ENCODE measurements around the gene B4GALNT3. TPM values are rescaled to one million over a fixed set of nuclear protein-coding genes. Genes with fewer than 3 reads are reported as not detected.

Gene B4GALNT3
- total RNA-seq, 4 donors from 2014 or later, result 7.9 to 14.1 (median 9.8) TPM

DNA sequence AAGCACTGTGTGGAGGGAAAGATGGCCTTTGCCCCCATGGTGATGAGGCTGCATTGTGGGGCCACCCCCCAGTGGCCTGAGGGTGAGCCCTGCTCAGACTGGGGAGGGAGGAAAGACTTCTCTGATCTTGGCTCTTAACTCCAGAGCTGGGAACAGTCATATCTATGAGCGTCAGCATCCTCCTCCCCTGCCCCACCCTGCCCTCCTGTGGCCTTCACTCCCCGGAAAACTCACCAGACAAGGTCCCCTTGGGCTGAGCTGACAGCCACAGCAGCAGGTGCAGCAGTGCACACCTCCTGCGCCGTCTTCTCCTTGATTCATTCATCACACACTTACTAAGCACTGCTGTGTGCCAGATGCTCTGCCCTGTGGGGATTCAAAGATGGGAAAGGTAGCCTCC, 98.8 kb downstream of the B4GALNT3 start:
- TF ChIP-seq, protein P1, sequence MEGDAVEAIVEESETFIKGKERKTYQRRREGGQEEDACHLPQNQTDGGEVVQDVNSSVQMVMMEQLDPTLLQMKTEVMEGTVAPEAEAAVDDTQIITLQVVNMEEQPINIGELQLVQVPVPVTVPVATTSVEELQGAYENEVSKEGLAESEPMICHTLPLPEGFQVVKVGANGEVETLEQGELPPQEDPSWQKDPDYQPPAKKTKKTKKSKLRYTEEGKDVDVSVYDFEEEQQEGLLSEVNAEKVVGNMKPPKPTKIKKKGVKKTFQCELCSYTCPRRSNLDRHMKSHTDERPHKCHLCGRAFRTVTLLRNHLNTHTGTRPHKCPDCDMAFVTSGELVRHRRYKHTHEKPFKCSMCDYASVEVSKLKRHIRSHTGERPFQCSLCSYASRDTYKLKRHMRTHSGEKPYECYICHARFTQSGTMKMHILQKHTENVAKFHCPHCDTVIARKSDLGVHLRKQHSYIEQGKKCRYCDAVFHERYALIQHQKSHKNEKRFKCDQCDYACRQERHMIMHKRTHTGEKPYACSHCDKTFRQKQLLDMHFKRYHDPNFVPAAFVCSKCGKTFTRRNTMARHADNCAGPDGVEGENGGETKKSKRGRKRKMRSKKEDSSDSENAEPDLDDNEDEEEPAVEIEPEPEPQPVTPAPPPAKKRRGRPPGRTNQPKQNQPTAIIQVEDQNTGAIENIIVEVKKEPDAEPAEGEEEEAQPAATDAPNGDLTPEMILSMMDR (IDR thresholded peaks at IDR 0.05), result no peak
- TF ChIP-seq POLR2A (IDR thresholded peaks at IDR 0.05) (no peak), EP300 (IDR thresholded peaks at IDR 0.05) (no peak)
- DNase-seq (ENCODE audit: low spot score in 2 of 2), result no peak
- Histone ChIP-seq H3K4me3 (no peak overlapping the region), H3K4me1 (peaks cover 0 to 12% (median 0%) of the 10 kb centered on the region in 4 donors), H3K36me3 (peaks cover 0 to 68% (median 0%) of the 10 kb centered on the region in 3 donors), H3K27ac (no peak overlapping the region), H3K9me3 (no peaks in the 10 kb centered on the region), H3K27me3 (no peaks in the 10 kb centered on the region)
- 74 to 83% methylated on average over 4 of the region's 4 CpGs for WGBS, 2 donors

DNA sequence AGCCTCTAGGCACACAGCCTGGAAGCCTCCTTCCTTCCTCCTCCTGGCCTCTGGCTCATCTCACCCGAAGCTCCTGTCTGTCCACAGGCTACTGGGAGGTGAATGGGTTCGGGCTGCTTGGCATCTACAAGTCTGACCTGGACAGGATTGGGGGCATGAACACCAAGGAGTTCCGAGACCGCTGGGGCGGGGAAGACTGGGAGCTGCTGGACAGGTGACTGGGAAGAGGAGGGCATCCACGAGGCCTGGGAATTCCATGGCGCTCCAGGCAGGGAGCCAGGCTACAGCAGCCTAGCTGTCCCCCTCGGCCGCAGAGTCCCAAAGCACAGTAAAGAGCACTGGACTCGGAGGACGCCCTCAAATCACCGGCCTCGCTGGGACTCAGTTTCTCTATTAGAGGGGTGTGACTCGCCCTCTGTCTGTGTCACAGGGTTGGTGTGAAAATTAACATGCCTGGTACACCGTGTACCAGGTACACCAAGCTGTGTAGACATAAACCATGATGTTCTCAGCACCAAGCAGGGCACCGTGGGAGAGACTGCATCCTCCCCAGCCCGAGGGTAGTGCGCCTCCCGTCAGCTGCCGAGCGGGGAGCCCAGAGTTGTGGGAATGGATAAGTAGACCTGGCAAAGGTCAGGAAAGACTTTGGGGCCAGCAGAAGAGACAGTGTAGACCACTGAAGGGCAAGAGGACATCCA, 99.6 kb downstream of the B4GALNT3 start:
- TF ChIP-seq EP300 (IDR thresholded peaks at IDR 0.05) (no peak), POLR2A (IDR thresholded peaks at IDR 0.05) (no peak)
- TF ChIP-seq, protein P1 (IDR thresholded peaks at IDR 0.05), result no peak
- no peak overlapping the region for H3K27ac ChIP-seq
- no peak for DNase-seq (ENCODE audit: low spot score in 2 of 2)
- peaks cover 0 to 8% (median 0%) of the 10 kb centered on the region in 4 donors for H3K4me1 ChIP-seq
- peaks cover 0 to 67% (median 0%) of the 10 kb centered on the region in 3 donors for H3K36me3 ChIP-seq
- no peak overlapping the region for H3K4me3 ChIP-seq
- H3K9me3 ChIP-seq, result no peaks in the 10 kb centered on the region
- WGBS, 2 donors, result 88 to 90% methylated on average over 19 to 21 of the region's 21 CpGs
- H3K27me3 ChIP-seq, result no peaks in the 10 kb centered on the region

DNA sequence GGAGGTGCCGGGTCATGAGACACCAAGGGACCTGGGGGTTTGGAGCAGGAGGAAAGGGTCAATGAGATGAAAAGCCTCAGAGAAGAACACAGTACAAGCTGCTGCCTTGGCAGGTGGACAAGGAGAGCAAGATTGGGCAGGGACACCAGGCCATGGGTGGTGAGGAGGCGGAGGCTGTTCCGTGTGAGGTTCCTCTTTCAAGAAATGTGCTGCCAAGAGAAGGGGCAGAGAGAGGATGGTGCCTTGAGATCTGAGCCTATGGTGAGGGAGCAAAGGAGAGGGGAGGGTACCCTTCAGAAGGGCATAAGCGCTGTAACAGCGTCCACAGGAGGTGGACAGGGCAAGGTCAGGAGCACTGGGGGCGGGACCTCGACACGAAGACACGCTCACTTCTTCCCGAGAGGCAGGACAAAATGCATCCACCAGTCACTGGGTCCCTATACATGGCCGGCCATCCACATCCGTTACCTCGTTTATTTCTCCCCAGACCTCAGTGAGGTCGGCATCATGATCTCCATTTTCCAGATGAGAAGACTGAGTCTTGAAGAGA, 100.2 kb downstream of the B4GALNT3 start:
- H3K9me3 ChIP-seq, result no peaks in the 10 kb centered on the region
- H3K4me1 ChIP-seq, result peaks cover 0 to 8% (median 0%) of the 10 kb centered on the region in 4 donors
- H3K27me3 ChIP-seq, result no peaks in the 10 kb centered on the region
- no peak for DNase-seq (ENCODE audit: low spot score in 2 of 2)
- peaks cover 0 to 72% (median 0%) of the 10 kb centered on the region in 3 donors for H3K36me3 ChIP-seq
- no peak overlapping the region for H3K27ac ChIP-seq
- no peak overlapping the region for H3K4me3 ChIP-seq
- TF ChIP-seq, protein P1 (IDR thresholded peaks at IDR 0.05), result no peak
- TF ChIP-seq EP300 (IDR thresholded peaks at IDR 0.05) (no peak), POLR2A (IDR thresholded peaks at IDR 0.05) (no peak)
- WGBS, 2 donors, result 87 to 88% methylated on average over 14 of the region's 14 CpGs

DNA sequence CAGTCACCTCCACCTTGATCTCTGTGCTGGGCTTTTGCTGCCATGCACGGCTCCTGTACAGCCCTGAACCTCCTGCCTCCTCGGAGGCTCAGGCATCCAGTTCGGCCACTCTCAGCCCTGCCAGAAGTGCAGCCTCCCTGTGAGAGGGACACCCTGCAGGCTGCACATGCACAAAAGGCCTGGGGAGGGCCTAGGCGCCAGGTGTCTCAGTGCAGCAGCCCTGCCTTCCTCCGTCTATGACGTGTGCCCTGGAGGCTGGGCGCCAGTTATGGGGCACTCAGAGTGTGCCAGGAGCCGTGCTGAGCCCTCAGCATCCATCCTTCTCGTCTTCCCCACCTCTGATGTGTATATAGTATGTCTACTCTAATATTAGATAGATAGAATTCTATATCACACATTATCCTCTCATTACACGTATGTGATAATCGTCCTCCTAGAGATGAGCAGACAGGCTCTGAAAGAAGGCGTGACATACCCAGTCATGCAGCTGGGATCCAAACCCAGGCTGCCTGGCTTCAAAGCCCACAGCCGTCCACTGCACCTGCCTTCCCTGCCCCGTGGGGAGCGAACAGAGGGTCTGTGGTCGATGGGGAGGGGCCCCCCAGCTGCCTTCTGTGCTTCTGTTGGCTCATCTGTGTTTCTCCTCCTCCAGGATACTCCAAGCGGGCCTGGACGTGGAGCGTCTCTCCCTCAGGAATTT, 101.1 kb downstream of the B4GALNT3 start:
- Histone ChIP-seq H3K4me3 (no peak overlapping the region), H3K27me3 (no peaks in the 10 kb centered on the region), H3K4me1 (peaks cover 0 to 8% (median 0%) of the 10 kb centered on the region in 4 donors), H3K36me3 (peaks cover 0 to 72% (median 0%) of the 10 kb centered on the region in 3 donors), H3K27ac (peak overlapping the region in 1 of 4 donors; percentile 62), H3K9me3 (no peaks in the 10 kb centered on the region)
- TF ChIP-seq EP300 (IDR thresholded peaks at IDR 0.05) (no peak), POLR2A (IDR thresholded peaks at IDR 0.05) (no peak)
- TF ChIP-seq, protein P1 (IDR thresholded peaks at IDR 0.05), result no peak
- 75% methylated on average over 18 to 19 of the region's 19 CpGs for WGBS, 2 donors
- DNase-seq (ENCODE audit: low spot score in 2 of 2), result no peak

DNA sequence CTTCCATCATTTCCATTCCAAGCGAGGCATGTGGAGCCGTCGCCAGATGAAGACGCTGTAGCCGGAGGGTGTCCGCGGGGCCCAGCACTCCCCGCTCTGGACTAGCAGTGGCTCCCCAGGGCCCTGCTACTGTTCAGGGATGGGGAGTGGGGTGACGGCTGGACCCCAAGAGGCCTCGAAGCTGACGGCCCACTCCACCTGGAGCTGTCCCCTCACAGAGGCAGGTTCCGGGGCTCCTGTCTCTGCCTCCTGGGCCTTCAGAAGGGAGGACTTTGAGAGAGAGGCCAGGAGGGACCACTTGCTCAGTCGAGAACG, 101.6 kb downstream of the B4GALNT3 start:
- WGBS, 2 donors, result 66 to 77% methylated on average over 6 to 14 of the region's 14 CpGs
- H3K4me1 ChIP-seq, result peaks cover 0 to 8% (median 0%) of the 10 kb centered on the region in 4 donors
- TF ChIP-seq POLR2A (IDR thresholded peaks at IDR 0.05) (no peak), EP300 (IDR thresholded peaks at IDR 0.05) (no peak)
- TF ChIP-seq, protein P1 (IDR thresholded peaks at IDR 0.05), result no peak
- no peaks in the 10 kb centered on the region for H3K27me3 ChIP-seq
- H3K27ac ChIP-seq, result peak overlapping the region in 2 of 4 donors; percentile 62 to 68
- peaks cover 0 to 68% (median 0%) of the 10 kb centered on the region in 3 donors for H3K36me3 ChIP-seq
- peak overlapping the region in 1 of 4 donors; percentile 32 for H3K4me3 ChIP-seq
- no peak for DNase-seq (ENCODE audit: low spot score in 2 of 2)
- no peaks in the 10 kb centered on the region for H3K9me3 ChIP-seq

All from tibial nerve (tissue), 4 donors.